Right lobe of liver (tissue), 4 donors: ENCODE results near the gene HSPH1.

Experiments
- POLR2A ChIP-seq: fragments of 450-650 bp; IDR thresholded peaks from one replicate; pipeline ENCODE4 v1.6.1; 2017; ENCODE audit warnings: antibody characterized with exemption, mild to moderate bottlenecking
- TF ChIP-seq, protein P1 (sequence below), 4 donors: fragments of 200-600 bp in 3 of 4; fragments of 450-650 bp in 1 of 4; IDR thresholded peaks; one replicate each; pipeline versions ENCODE4 v1.5.1 to v1.8.0; 2016 to 2022; ENCODE audit warnings: antibody characterized with exemption in 4 of 4, mild to moderate bottlenecking in 2 of 4
- donor health status: DM: no; HTN: no; CAD: no.
- donor health status: DM: no; HTN: no; CAD: no.
- donor health status: DM: no; HTN: yes; CAD: no.

- TF ChIP-seq, protein P1, sequence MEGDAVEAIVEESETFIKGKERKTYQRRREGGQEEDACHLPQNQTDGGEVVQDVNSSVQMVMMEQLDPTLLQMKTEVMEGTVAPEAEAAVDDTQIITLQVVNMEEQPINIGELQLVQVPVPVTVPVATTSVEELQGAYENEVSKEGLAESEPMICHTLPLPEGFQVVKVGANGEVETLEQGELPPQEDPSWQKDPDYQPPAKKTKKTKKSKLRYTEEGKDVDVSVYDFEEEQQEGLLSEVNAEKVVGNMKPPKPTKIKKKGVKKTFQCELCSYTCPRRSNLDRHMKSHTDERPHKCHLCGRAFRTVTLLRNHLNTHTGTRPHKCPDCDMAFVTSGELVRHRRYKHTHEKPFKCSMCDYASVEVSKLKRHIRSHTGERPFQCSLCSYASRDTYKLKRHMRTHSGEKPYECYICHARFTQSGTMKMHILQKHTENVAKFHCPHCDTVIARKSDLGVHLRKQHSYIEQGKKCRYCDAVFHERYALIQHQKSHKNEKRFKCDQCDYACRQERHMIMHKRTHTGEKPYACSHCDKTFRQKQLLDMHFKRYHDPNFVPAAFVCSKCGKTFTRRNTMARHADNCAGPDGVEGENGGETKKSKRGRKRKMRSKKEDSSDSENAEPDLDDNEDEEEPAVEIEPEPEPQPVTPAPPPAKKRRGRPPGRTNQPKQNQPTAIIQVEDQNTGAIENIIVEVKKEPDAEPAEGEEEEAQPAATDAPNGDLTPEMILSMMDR (IDR thresholded peaks at IDR 0.05), result no peak
- no peak for TF ChIP-seq POLR2A
Measured at GRCh38 chr13:31159306-31159705, 2.4 kb downstream of the HSPH1 start.
